VCaP (cell line): ENCODE measurements around the gene SLC17A7.

Experiments used
- H3K27ac ChIP-seq: fragments of 450-650 bp; 2 replicates; pipeline ENCODE4 v1.5.1; 2017
- CTCF ChIP-seq: fragments of 450-650 bp; conservative IDR thresholded peaks from 2 replicates; pipeline ENCODE4 v1.5.1; 2017; ENCODE audit warnings: mild to moderate bottlenecking, moderate library complexity

The SLC17A7 gene

GRCh38 chr19:49441210-49441959 lies at the start of gene SLC17A7:
TSS of gene SLC17A7 (minus strand) at chr19:49441527. CDS start at chr19:49441379, 148 bp downstream.
- H3K27ac ChIP-seq: peak within 1 kb of the TSS; percentile 78; the same call in 1 of the 2 replicates
- TF ChIP-seq CTCF: peak; percentile 13

- no peak for TF ChIP-seq CTCF
- peak overlapping the region; percentile 96 for H3K27ac ChIP-seq
Observed at GRCh38 chr19:49490287-49491029, 49.1 kb upstream of the SLC17A7 start.

GRCh38 chr19:49489601-49490167 lies 48.4 kb upstream of the SLC17A7 start:
- TF ChIP-seq CTCF: peak; percentile 71
- H3K27ac ChIP-seq: peak overlapping the region; percentile 96

GRCh38 chr19:49488863-49489537 lies 47.7 kb upstream of the SLC17A7 start:
- peak overlapping the region; percentile 96 for H3K27ac ChIP-seq
- no peak for TF ChIP-seq CTCF

GRCh38 chr19:49488046-49488862 lies 46.9 kb upstream of the SLC17A7 start:
- TF ChIP-seq CTCF: no peak
- peak overlapping the region; percentile 96 for H3K27ac ChIP-seq

GRCh38 chr19:49487277-49488045 lies 46.1 kb upstream of the SLC17A7 start, which contains the start of gene RPL13A:
TSS of gene RPL13A (plus strand) at chr19:49487608. CDS start at chr19:49487630, 22 bp downstream.
- peak within 1 kb of the TSS; percentile 96 for H3K27ac ChIP-seq
- TF ChIP-seq CTCF: no peak
